ENCODE measurements around the gene NRXN3. TPM values are rescaled to one million over a fixed set of nuclear protein-coding genes. Genes with fewer than 3 reads are reported as not detected.

Gene NRXN3
- total and polyA plus RNA-seq, 8 donors, result 1.3 to 7.6 (median 1.5) TPM

DNA sequence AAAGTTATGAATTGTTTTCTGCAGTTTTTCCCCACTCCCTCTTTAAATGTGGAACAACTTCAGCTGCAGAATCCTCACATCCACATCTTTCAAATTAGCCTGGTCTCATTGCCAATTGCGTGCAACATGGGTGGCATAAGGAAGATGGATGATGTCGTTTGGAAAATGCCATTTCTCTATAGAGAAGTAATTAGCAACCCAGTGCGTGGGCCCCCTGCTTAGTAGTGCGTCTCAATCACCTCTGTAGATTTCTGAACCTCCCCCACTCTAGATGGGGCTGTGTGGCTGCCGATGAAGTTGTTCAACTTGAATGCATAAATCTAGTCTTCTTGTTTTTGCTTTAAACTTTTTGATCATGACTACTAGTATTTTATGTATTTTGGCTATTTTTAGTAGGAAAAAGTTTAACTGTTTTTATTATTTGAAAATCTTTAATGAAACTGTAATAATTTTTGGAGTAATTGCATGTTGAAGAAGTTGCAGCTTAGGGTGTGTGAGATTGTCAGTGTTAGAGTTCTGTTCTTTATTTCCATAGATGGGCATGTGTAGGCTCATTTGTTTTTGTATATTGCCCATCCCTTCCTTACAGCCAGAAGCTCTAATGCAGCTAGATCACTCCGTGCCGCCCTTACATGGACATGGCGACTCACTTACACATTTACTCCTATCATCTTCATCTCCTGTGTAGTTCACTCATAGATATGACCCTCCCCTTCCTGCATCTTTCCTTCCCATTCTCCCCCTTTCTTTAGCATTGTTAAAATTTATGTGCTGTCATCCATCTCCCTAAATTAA, 1683.0 kb downstream of the NRXN3 start:
- ATAC-seq (no peak), DNase-seq (no peak)
- intact Hi-C loops (cut with DNase I), result no loop called here
- no peaks in the 10 kb centered on the region for H3K4me1 ChIP-seq
- H3K27ac ChIP-seq, result no peak overlapping the region
- H3K4me3 ChIP-seq, result no peak overlapping the region
- H3K9me3 ChIP-seq, result no peaks in the 10 kb centered on the region
- H3K27me3 ChIP-seq, result no peaks in the 10 kb centered on the region
- no peak for TF ChIP-seq CTCF (IDR thresholded peaks at IDR 0.05)
- no peaks in the 10 kb centered on the region for H3K36me3 ChIP-seq

- H3K4me1 ChIP-seq, result no peaks in the 10 kb centered on the region
- H3K36me3 ChIP-seq, result no peaks in the 10 kb centered on the region
- DNase-seq, result no peak
- intact Hi-C loops (cut with DNase I), result no loop called here
- ATAC-seq, result no peak
- no peak overlapping the region for H3K27ac ChIP-seq
- no peaks in the 10 kb centered on the region for H3K27me3 ChIP-seq
- TF ChIP-seq CTCF (IDR thresholded peaks at IDR 0.05), result no peak
- H3K4me3 ChIP-seq, result no peak overlapping the region
- no peaks in the 10 kb centered on the region for H3K9me3 ChIP-seq
Measured at GRCh38 chr14:79855789-79856188, 1685.6 kb downstream of the NRXN3 start.

GRCh38 chr14:79856381-79856780, 1686.2 kb downstream of the NRXN3 start:
- Histone ChIP-seq H3K27ac (no peak overlapping the region), H3K4me3 (no peak overlapping the region), H3K4me1 (no peaks in the 10 kb centered on the region), H3K36me3 (no peaks in the 10 kb centered on the region), H3K27me3 (no peaks in the 10 kb centered on the region), H3K9me3 (no peaks in the 10 kb centered on the region)
- intact Hi-C loops (cut with DNase I), result no loop called here
- no peak for TF ChIP-seq CTCF (IDR thresholded peaks at IDR 0.05)
- ATAC-seq (no peak), DNase-seq (no peak)

DNA sequence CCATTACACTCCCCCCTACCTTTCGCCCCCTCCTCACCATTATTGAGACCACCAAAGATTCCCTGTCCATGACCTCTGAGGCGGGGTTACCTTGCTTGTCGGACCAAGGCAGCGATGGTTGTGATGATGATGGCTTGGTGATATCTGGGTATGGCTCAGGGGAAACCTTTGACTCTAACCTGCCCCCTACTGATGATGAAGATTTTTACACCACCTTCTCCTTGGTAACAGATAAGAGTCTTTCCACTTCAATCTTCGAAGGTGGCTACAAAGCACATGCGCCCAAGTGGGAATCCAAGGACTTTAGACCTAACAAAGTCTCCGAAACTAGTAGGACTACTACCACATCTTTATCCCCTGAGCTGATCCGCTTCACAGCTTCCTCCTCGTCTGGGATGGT, 1690.9 kb downstream of the NRXN3 start:
- Histone ChIP-seq H3K36me3 (no peaks in the 10 kb centered on the region), H3K4me1 (no peaks in the 10 kb centered on the region), H3K27me3 (no peaks in the 10 kb centered on the region), H3K9me3 (no peaks in the 10 kb centered on the region), H3K4me3 (no peak overlapping the region), H3K27ac (no peak overlapping the region)
- no peak for DNase-seq
- intact Hi-C loops (cut with DNase I), result no loop called here
- ATAC-seq, result no peak
- TF ChIP-seq CTCF (IDR thresholded peaks at IDR 0.05), result no peak

GRCh38 chr14:79862045-79862444, 1691.9 kb downstream of the NRXN3 start:
- H3K27ac ChIP-seq, result no peak overlapping the region
- no peaks in the 10 kb centered on the region for H3K36me3 ChIP-seq
- ATAC-seq (no peak), DNase-seq (peak in 1 of 4 donors; percentile 56)
- no peaks in the 10 kb centered on the region for H3K4me1 ChIP-seq
- no peak for TF ChIP-seq CTCF (IDR thresholded peaks at IDR 0.05)
- intact Hi-C loops (cut with DNase I), result no loop called here
- H3K27me3 ChIP-seq, result no peaks in the 10 kb centered on the region
- no peaks in the 10 kb centered on the region for H3K9me3 ChIP-seq
- no peak overlapping the region for H3K4me3 ChIP-seq

Measured in left lung (tissue), 10 donors.